GM12873 (cell line): ENCODE data around the gene GSG1L.

Source experiments
- CTCF ChIP-seq: IDR thresholded peaks from 2 replicates; pipeline ENCODE4 v1.5.1; 2012; ENCODE audit warnings: low read depth, mild to moderate bottlenecking, moderate library complexity, low read length, control low read depth; ENCODE audit not compliant: insufficient read depth; ENCODE audit errors: missing control alignments

The GSG1L gene

DNA sequence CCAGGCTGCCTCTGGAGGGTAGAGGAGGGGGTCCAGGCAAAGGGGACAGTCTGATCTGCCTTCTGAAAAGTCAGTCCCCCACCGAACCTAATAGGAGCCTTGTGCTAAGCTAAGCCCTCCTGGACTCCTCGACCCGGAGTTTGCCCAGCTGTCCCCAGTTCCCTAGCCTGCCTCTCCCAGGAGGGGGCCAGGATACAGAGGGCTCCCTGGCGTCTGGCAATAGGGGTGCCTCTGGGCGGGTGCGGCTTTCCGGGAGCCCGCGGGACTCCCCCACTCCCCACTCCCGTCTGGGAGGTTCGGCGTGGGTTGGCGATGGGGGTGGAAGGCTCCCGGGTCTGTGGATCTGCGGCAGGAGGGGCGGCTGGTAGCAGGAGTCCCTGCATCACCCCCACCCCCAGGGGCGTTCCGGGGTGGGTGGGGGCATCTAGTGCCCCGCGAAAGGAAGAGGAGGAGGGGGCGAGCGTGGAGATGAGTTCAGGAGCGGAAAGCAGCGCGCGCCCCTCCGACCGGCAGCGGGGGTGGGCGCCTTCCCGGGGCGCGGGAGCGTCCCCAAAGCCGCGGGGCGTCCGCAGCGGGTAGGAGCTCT lies 1.2 kb downstream of the GSG1L start:
- TF ChIP-seq CTCF = no peak

- no peak for TF ChIP-seq CTCF
These were observed 2.0 kb downstream of the GSG1L start for GRCh38 chr16:28061352-28062101.

GRCh38 chr16:28059841-28060575 lies 3.5 kb downstream of the GSG1L start:
- no peak for TF ChIP-seq CTCF

- TF ChIP-seq CTCF = no peak
These were observed 4.5 kb downstream of the GSG1L start for GRCh38 chr16:28058839-28059589.

- TF ChIP-seq CTCF = no peak
These were observed 5.6 kb downstream of the GSG1L start for GRCh38 chr16:28057949-28058348.

- TF ChIP-seq CTCF = no peak
These were observed 10.1 kb downstream of the GSG1L start for GRCh38 chr16:28053461-28053860.
